HG02798 (cell line): Measurements from ENCODE around the gene PPP2R5E.
A peak's percentile ranks its signal among the peaks of the same experiment; 100 is the strongest.

Experiments
- ATAC-seq: cut with Tn5 transposase; IDR thresholded peaks from one replicate; pipeline ENCODE4 v1.9.1; 2021; ENCODE audit warnings: mild to moderate bottlenecking; ENCODE audit not compliant: unreplicated experiment, poor library complexity

The PPP2R5E gene

GRCh38 chr14:63436286-63437098, 106.7 kb downstream of the PPP2R5E start:
- ATAC-seq, result no peak

- ATAC-seq, result no peak
Observed at GRCh38 chr14:63435838-63436237, 107.3 kb downstream of the PPP2R5E start.

GRCh38 chr14:63435204-63435603, 108.0 kb downstream of the PPP2R5E start:
- no peak for ATAC-seq

GRCh38 chr14:63432888-63433552, 110.2 kb downstream of the PPP2R5E start:
- no peak for ATAC-seq

GRCh38 chr14:63432228-63432627, 110.9 kb downstream of the PPP2R5E start:
- no peak for ATAC-seq

GRCh38 chr14:63431466-63431865, 111.7 kb downstream of the PPP2R5E start:
- no peak for ATAC-seq

GRCh38 chr14:63428486-63428885, 114.7 kb downstream of the PPP2R5E start:
- no peak for ATAC-seq

GRCh38 chr14:63426838-63427352, 116.3 kb downstream of the PPP2R5E start:
- no peak for ATAC-seq

GRCh38 chr14:63423889-63424288, 119.3 kb downstream of the PPP2R5E start:
- ATAC-seq, result no peak

GRCh38 chr14:63423381-63423780, 119.8 kb downstream of the PPP2R5E start:
- ATAC-seq, result no peak

GRCh38 chr14:63421919-63422318, 121.3 kb downstream of the PPP2R5E start:
- ATAC-seq, result no peak

- no peak for ATAC-seq
Observed at GRCh38 chr14:63421226-63421625, 122.0 kb downstream of the PPP2R5E start.

GRCh38 chr14:63418020-63418419, 125.2 kb downstream of the PPP2R5E start:
- ATAC-seq, result peak; percentile 77

GRCh38 chr14:63413009-63413408, 130.2 kb downstream of the PPP2R5E start:
- ATAC-seq, result no peak

- ATAC-seq, result no peak
Observed at GRCh38 chr14:63406333-63406732, 136.8 kb downstream of the PPP2R5E start.

GRCh38 chr14:63405715-63406114, 137.5 kb downstream of the PPP2R5E start:
- ATAC-seq, result no peak

- no peak for ATAC-seq
Observed at GRCh38 chr14:63404906-63405305, 138.3 kb downstream of the PPP2R5E start.

GRCh38 chr14:63401646-63402045, 141.5 kb downstream of the PPP2R5E start:
- no peak for ATAC-seq

- ATAC-seq, result no peak
Observed at GRCh38 chr14:63398952-63399351, 144.2 kb downstream of the PPP2R5E start.

- no peak for ATAC-seq
Observed at GRCh38 chr14:63394841-63395240, 148.3 kb downstream of the PPP2R5E start.

- ATAC-seq, result no peak
Observed at GRCh38 chr14:63394432-63394831, 148.7 kb downstream of the PPP2R5E start.

- no peak for ATAC-seq
Observed at GRCh38 chr14:63393012-63393411, 150.2 kb downstream of the PPP2R5E start.
